ENCODE results near the gene IGF2. TPM values are rescaled to one million over a fixed set of nuclear protein-coding genes. Genes with fewer than 3 reads are reported as not detected.
"Not testable (repeated sequence)": the region's sequence is repeated elsewhere in the genome, so short reads cannot be mapped to it uniquely, and the experiment has no call there.

The IGF2 gene
- total and polyA plus RNA-seq, 2 donors from 2014 or later, result 10.2 to 30.5 TPM

DNA sequence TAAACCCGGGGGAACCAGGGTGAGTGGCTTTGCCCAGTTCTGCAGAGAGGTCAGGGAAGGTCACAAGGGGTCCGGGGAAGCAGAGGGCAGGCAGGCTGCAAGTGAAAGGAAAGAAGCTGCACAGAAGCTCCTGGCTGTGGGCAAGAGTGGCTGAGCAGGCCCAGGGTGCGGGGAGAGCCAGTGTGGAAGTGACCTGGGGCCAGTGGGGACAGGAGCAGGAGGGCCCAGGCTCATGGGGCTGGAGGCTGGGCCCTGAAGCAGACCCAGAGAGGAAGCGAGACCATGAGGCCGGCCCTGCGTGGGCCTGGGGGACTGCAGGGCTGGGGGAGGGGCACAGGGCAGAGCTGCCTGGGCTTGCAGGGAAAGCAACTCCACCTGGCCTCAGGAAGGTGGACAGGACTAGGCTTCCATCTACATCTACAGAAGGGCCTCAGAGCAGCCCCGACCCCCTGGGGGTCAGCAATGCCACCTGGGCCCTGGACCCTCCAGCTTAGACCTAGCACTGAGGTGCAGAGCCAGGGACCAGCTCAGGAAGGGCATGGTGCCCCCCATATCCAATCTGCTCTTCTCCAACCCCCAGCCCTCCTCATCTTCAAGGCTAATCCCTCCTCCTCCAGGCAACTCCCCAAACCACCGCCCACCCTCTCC, 11.6 kb downstream of the IGF2 start:
- TF ChIP-seq CTCF (IDR thresholded peaks at IDR 0.05; ENCODE audit: borderline replicate concordance, extremely low read depth, insufficient read depth), result no peak
- no peaks in the 10 kb centered on the region for H3K27me3 ChIP-seq (ENCODE audit: control insufficient read depth, insufficient read depth, low read length)

DNA sequence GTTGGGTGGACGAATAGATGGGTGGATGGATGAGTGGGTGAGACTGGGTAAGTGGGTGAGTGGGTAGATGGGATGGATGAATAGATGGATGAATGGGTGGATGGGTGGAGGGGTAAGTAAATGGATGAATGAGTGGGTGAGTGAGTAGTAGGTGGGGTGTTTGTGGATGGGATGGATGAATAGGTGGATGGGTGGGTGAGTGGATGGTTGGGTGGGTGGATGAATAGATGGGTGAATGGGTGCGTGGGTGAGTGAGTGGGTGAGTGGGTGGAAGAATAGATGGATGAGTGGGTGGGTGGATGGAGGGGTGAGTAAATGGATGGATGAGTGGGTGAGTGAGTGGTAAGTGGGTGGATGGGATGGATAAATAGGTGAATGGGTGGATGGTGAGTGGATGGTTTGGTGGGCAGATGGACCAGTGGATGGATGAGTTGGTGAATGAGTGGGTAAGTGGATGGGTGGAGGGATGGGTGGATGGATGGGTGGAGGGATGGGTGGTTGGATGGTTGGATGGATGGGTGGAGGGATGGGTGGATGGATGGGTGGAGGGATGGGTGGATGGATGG, 12.6 kb downstream of the IGF2 start:
- Histone ChIP-seq H3K4me3 (ENCODE audit: low read length in 3 of 3) (no peak overlapping the region), H3K4me1 (ENCODE audit: control insufficient read depth in 2 of 3, insufficient read depth in 2 of 3, low read depth in 1 of 3, low read length in 3 of 3) (no peaks in the 10 kb centered on the region), H3K36me3 (ENCODE audit: control insufficient read depth in 2 of 3, insufficient read depth in 3 of 3, low read length in 3 of 3) (peaks cover 0 to 4% (median 0%) of the 10 kb centered on the region in 3 donors), H3K27me3 (ENCODE audit: control insufficient read depth, insufficient read depth, low read length) (no peaks in the 10 kb centered on the region), H3K27ac (ENCODE audit: low read depth in 2 of 2, low read length in 2 of 2) (no peak overlapping the region), H3K9me3 (ENCODE audit: control insufficient read depth in 2 of 3, insufficient read depth in 1 of 3, low read length in 3 of 3) (peaks cover 0 to 3% (median 0%) of the 10 kb centered on the region in 3 donors), H3K9ac (ENCODE audit: low read length in 3 of 3) (no peak overlapping the region)
- no peak for FAIRE-seq
- intact Hi-C loops (cut with DNase I), result no loop called here
- DNase-seq, result no peak
- TF ChIP-seq CTCF (IDR thresholded peaks at IDR 0.05; ENCODE audit: borderline replicate concordance, extremely low read depth, insufficient read depth), result no peak

More for the DNA sequence above, 11.6 kb downstream of the IGF2 start:
- no peak for FAIRE-seq
- Histone ChIP-seq H3K4me1 (ENCODE audit: control insufficient read depth in 2 of 3, insufficient read depth in 2 of 3, low read depth in 1 of 3, low read length in 3 of 3) (no peaks in the 10 kb centered on the region), H3K36me3 (ENCODE audit: control insufficient read depth in 2 of 3, insufficient read depth in 3 of 3, low read length in 3 of 3) (peaks cover 0 to 8% (median 0%) of the 10 kb centered on the region in 3 donors), H3K27ac (ENCODE audit: low read depth in 2 of 2, low read length in 2 of 2) (no peak overlapping the region), H3K9me3 (ENCODE audit: control insufficient read depth in 2 of 3, insufficient read depth in 1 of 3, low read length in 3 of 3) (peaks cover 0 to 3% (median 0%) of the 10 kb centered on the region in 3 donors), H3K9ac (ENCODE audit: low read length in 3 of 3) (no peak overlapping the region), H3K4me3 (ENCODE audit: low read length in 3 of 3) (no peak overlapping the region)
- peak in 1 of 5 donors; percentile 66 for DNase-seq
- intact Hi-C loops (cut with DNase I), result no loop called here

- H3K27me3 ChIP-seq (ENCODE audit: control insufficient read depth, insufficient read depth, low read length); H3K4me3 ChIP-seq (ENCODE audit: low read length in 3 of 3); H3K9me3 ChIP-seq (ENCODE audit: control insufficient read depth in 2 of 3, insufficient read depth in 1 of 3, low read length in 3 of 3); intact Hi-C loops (cut with DNase I); H3K4me1 ChIP-seq (ENCODE audit: control insufficient read depth in 2 of 3, insufficient read depth in 2 of 3, low read depth in 1 of 3, low read length in 3 of 3); FAIRE-seq; H3K9ac ChIP-seq (ENCODE audit: low read length in 3 of 3); H3K27ac ChIP-seq (ENCODE audit: low read depth in 2 of 2, low read length in 2 of 2); DNase-seq; H3K36me3 ChIP-seq (ENCODE audit: control insufficient read depth in 2 of 3, insufficient read depth in 3 of 3, low read length in 3 of 3): not testable (repeated sequence)
Measured at GRCh38 chr11:2124736-2125484, 14.3 kb downstream of the IGF2 start.

- intact Hi-C loops (cut with DNase I), result no loop called here
- Histone ChIP-seq H3K9ac (ENCODE audit: low read length in 3 of 3) (no peak overlapping the region), H3K9me3 (ENCODE audit: control insufficient read depth in 2 of 3, insufficient read depth in 1 of 3, low read length in 3 of 3) (no peaks in the 10 kb centered on the region), H3K27me3 (ENCODE audit: control insufficient read depth, insufficient read depth, low read length) (no peaks in the 10 kb centered on the region), H3K4me3 (ENCODE audit: low read length in 3 of 3) (no peak overlapping the region), H3K4me1 (ENCODE audit: control insufficient read depth in 2 of 3, insufficient read depth in 2 of 3, low read depth in 1 of 3, low read length in 3 of 3) (no peaks in the 10 kb centered on the region), H3K27ac (ENCODE audit: low read depth in 2 of 2, low read length in 2 of 2) (no peak overlapping the region), H3K36me3 (ENCODE audit: control insufficient read depth in 2 of 3, insufficient read depth in 3 of 3, low read length in 3 of 3) (no peaks in the 10 kb centered on the region)
- DNase-seq (no peak), FAIRE-seq (no peak)
- no peak for TF ChIP-seq CTCF (IDR thresholded peaks at IDR 0.05; ENCODE audit: borderline replicate concordance, extremely low read depth, insufficient read depth)
Measured at GRCh38 chr11:2123628-2123960, 15.6 kb downstream of the IGF2 start.
